Esophagus squamous epithelium (tissue), 5 donors: ENCODE measurements around the gene ANGPT4. TPM values are rescaled to one million over a fixed set of nuclear protein-coding genes. Genes with fewer than 3 reads are reported as not detected.
A peak's percentile ranks its signal among the peaks of the same experiment; 100 is the strongest.

Experiments used
- DNase-seq: peaks from one replicate; lab custom pipeline; 2025; lab: John Stamatoyannopoulos, UW
- H3K27ac ChIP-seq, 4 donors: fragments of 200-600 bp; sonication (generic); one replicate each; pipeline ENCODE4 v1.5.1; 2016 to 2019; ENCODE audit warnings: mild to moderate bottlenecking in 1 of 4
- H3K27me3 ChIP-seq, 4 donors: fragments of 200-600 bp; sonication (generic); 1 replicate in 3 of 4; 2 replicates in 1 of 4; pipeline versions ENCODE4 v1.5.1 to v1.6.0; 2017 to 2021; ENCODE audit warnings: antibody characterized with exemption in 1 of 4
- H3K36me3 ChIP-seq, 3 donors: fragments of 200-600 bp; sonication (generic); one replicate each; pipeline ENCODE4 v1.5.1; 2016 to 2019
- H3K4me1 ChIP-seq, 3 donors: fragments of 200-600 bp; sonication (generic); one replicate each; pipeline ENCODE4 v1.5.1; 2017 to 2019
- H3K4me3 ChIP-seq, 4 donors: fragments of 200-600 bp; sonication (generic); 1 replicate in 3 of 4; 2 replicates in 1 of 4; pipeline ENCODE4 v1.5.1; 2016 to 2019; ENCODE audit warnings: mild to moderate bottlenecking in 2 of 4, moderate library complexity in 1 of 4
- H3K9me3 ChIP-seq, 3 donors: fragments of 200-600 bp; sonication (generic); one replicate each; pipeline ENCODE4 v1.5.1; 2016 to 2019
- POLR2A ChIP-seq, 4 donors: fragments of 450-650 bp; IDR thresholded peaks; one replicate each; pipeline ENCODE4 v1.6.1; 2017; ENCODE audit warnings: antibody characterized with exemption in 4 of 4, mild to moderate bottlenecking in 4 of 4, moderate library complexity in 3 of 4
- WGBS, 2 donors: methylation state at CpG; one replicate each; pipeline ENCODE4 v1.1.5; 2018; 5-methylcytosine and 5-hydroxymethylcytosine counted together
- intact Hi-C: fragments of 100-400 bp; cut with DNase I; formaldehyde crosslinking; loops from one replicate; pipeline ENCODE4 v1.15.0; 2022
- total RNA-seq, 4 donors: library from RNA; depleted of rRNA; stranded (reverse); fragments of >200 nt; gene quantifications; one replicate each; pipeline ENCODE4 v1.1.0, GENCODE V29; 2016
- TF ChIP-seq, protein P1 (sequence below), 6 experiments: fragments of 450-650 bp in 4 of 6; fragments of 200-600 bp in 2 of 6; sonication (generic) in 2 of 6; IDR thresholded peaks; one replicate each; pipeline ENCODE4 v1.5.1; 2016 to 2019; ENCODE audit warnings: antibody characterized with exemption in 6 of 6, mild to moderate bottlenecking in 4 of 6, moderate library complexity in 4 of 6
- donor health status: DM: yes; HTN: yes; CAD: no.

The ANGPT4 gene
- total RNA-seq, 4 donors from 2014 or later = under 0.01 to 0.38 (median 0.09) TPM; not detected in 1

DNA sequence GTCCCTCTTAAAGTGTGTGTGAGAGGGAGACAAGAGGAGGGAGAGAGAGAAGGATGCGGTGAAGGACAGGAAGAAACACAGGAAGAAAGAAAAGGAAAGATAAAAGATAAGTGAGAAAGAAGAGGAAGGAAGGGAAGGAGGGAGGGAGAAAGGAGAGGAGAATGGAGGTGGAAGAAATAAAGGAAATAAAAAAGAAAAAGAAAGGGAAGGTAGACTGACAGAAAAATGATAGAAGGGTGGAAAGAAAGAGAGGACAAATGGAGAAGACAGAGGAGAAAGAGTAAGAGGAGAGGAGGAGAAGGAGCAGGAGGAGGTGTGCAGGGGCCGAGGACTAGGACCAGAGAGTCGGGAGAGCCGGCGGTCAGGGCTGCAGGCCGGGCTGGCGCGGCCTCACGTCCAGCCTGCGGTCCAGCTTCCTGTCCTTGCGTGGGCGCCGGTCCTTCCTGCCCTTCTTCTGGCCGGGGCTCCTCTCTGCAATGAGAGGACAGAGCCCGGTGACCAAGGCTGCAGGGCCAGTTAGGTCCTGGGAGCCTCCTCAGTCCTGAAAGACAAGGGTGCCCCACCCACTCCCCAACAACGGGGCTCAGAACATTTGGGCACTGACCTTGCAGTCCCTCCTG, 44.0 kb upstream of the ANGPT4 start:
- TF ChIP-seq POLR2A (IDR thresholded peaks at IDR 0.05) = no peak
- TF ChIP-seq, protein P1, sequence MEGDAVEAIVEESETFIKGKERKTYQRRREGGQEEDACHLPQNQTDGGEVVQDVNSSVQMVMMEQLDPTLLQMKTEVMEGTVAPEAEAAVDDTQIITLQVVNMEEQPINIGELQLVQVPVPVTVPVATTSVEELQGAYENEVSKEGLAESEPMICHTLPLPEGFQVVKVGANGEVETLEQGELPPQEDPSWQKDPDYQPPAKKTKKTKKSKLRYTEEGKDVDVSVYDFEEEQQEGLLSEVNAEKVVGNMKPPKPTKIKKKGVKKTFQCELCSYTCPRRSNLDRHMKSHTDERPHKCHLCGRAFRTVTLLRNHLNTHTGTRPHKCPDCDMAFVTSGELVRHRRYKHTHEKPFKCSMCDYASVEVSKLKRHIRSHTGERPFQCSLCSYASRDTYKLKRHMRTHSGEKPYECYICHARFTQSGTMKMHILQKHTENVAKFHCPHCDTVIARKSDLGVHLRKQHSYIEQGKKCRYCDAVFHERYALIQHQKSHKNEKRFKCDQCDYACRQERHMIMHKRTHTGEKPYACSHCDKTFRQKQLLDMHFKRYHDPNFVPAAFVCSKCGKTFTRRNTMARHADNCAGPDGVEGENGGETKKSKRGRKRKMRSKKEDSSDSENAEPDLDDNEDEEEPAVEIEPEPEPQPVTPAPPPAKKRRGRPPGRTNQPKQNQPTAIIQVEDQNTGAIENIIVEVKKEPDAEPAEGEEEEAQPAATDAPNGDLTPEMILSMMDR (IDR thresholded peaks at IDR 0.05) = no peak
- Histone ChIP-seq H3K4me1 (peaks cover 0 to 6% (median 0%) of the 10 kb centered on the region in 3 donors), H3K4me3 (no peak overlapping the region), H3K27me3 (peaks cover 0 to 75% (median 0%) of the 10 kb centered on the region in 4 donors), H3K27ac (no peak overlapping the region), H3K36me3 (no peaks in the 10 kb centered on the region), H3K9me3 (no peaks in the 10 kb centered on the region)
- no peak for DNase-seq
- 69 to 82% methylated on average over 13 to 16 of the region's 16 CpGs for WGBS, 2 donors
- intact Hi-C loops = loop anchor here (2.0 kb wide), 1 partner anchor 143 kb away; no protein-coding TSS in a partner anchor

DNA sequence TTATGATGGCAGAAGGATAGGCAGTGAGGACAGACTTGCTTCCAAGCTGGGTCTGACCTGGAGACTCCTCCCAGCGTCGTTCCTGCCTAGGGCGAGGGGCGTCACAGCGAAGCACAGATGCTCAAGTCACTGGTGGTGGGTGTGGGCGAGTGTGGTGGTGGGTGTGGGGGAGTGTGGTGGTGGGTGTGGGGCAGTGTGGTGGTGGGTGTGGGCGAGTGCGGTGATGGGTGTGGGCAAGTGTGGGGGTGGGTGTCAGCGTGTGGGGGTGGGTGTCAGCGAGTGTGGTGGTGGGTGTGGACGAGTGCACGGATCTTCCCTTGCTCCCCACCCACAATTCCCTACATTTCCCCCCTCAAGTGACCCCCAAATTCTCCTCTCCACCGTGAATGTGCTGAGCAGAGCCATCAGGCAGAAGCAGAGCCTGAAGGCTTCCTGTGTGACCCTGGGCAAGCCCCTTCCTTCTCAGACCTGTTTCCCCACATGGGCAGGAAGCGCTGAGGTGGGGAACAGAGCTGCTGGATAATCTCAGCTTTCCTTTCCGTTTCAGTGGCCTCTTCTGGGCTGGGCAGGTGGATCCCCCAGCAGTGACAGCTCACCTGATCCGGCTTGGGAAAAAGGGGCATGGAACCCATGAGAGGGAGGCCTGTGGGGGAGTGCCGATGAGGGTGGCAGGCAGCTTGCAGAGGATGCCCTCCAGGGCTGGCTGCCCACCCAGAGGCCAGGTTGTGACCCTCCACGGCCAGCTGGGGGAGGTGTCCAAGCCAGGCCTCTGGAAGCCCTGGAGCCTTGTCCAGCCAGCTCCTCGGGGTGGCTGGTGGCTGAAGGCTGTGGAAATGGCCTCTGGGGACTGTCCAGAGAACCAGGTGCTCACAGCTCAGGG, 43.0 kb upstream of the ANGPT4 start:
- no peak overlapping the region for H3K4me3 ChIP-seq
- TF ChIP-seq, protein P1 (IDR thresholded peaks at IDR 0.05) = no peak
- no peak for TF ChIP-seq POLR2A (IDR thresholded peaks at IDR 0.05)
- no peaks in the 10 kb centered on the region for H3K9me3 ChIP-seq
- peaks cover 0 to 6% (median 0%) of the 10 kb centered on the region in 3 donors for H3K4me1 ChIP-seq
- no peak overlapping the region for H3K27ac ChIP-seq
- H3K27me3 ChIP-seq = peaks cover 0 to 76% (median 0%) of the 10 kb centered on the region in 4 donors
- H3K36me3 ChIP-seq = no peaks in the 10 kb centered on the region
- no peak for DNase-seq
- intact Hi-C loops = loop anchor here (2.0 kb wide), 1 partner anchor 142 kb away; no protein-coding TSS in a partner anchor
- 44 to 68% methylated on average over 10 of the region's 19 CpGs for WGBS, 2 donors

DNA sequence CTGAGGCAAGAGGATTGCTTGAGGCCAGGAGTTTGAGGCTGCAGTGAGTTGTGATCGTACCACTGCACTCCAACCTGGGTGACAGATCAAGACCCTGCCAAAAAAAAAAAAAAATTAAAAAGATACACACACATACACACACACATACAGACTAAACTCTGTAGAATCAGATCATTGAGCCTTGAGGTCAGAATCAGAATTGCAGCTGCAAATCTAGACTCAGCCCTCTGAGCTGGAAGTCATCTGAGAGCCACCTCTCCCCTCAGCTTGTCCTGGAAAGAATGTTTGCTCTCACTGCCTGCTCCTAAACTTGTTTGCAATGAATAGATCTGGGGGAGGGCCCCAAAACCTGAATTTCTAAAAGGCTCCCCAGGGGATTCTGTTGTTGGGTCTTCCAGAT, 41.4 kb upstream of the ANGPT4 start:
- WGBS, 2 donors = 64 to 80% methylated on average over 1 of the region's 1 CpG

DNA sequence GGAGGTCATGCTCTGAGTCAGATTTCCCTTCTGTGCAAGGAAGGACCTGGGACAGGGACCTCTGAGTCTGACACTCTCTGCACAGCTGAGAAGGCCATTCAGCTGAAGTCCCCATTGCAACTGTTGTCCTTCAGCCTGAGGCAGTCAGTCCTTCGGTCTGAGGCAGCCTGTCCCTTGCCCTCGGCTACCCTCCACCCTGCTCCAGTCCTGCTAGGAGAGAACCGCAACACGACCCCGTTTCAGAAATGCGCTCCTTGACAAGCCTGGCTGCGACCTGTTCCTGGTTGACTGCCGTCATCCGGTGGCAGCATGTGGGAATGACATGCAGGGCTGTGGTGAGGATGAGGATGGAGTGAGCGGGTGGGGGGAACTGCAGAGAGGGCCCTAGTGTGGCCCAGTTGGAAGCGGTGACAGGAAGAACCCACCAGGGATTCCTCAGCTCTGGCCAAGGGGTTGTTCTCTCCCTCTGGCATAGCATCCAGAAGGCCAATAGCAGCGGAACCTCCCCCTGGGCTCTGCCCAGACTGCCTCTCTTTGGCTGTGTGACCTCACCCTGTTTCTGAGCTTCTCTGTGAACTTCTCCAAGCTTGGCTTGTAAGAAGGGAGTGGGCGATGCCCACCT, 40.3 kb upstream of the ANGPT4 start:
- Histone ChIP-seq H3K4me3 (no peak overlapping the region), H3K27ac (no peak overlapping the region), H3K4me1 (peaks cover 0 to 6% (median 0%) of the 10 kb centered on the region in 3 donors), H3K27me3 (peaks cover 0 to 68% (median 0%) of the 10 kb centered on the region in 4 donors), H3K36me3 (no peaks in the 10 kb centered on the region), H3K9me3 (no peaks in the 10 kb centered on the region)
- peak; percentile 3 for DNase-seq
- TF ChIP-seq POLR2A (IDR thresholded peaks at IDR 0.05) = no peak
- TF ChIP-seq, protein P1 (IDR thresholded peaks at IDR 0.05) = peak; percentile 93 to 98 (median 97)
- intact Hi-C loops = no loop called here
- WGBS, 2 donors = 0 to 6% methylated on average over 3 to 7 of the region's 13 CpGs

More for the DNA sequence above, 41.4 kb upstream of the ANGPT4 start:
- peaks cover 0 to 6% (median 0%) of the 10 kb centered on the region in 3 donors for H3K4me1 ChIP-seq
- peaks cover 0 to 75% (median 0%) of the 10 kb centered on the region in 4 donors for H3K27me3 ChIP-seq
- H3K27ac ChIP-seq = no peak overlapping the region
- no peak for DNase-seq
- H3K36me3 ChIP-seq = no peaks in the 10 kb centered on the region
- intact Hi-C loops = no loop called here
- H3K9me3 ChIP-seq = no peaks in the 10 kb centered on the region
- no peak overlapping the region for H3K4me3 ChIP-seq
- TF ChIP-seq, protein P1 (IDR thresholded peaks at IDR 0.05) = peak in 1 of 6 experiments; percentile 26
- no peak for TF ChIP-seq POLR2A (IDR thresholded peaks at IDR 0.05)
